ENCODE measurements around the gene PPP1R12B.
"Not testable (repeated sequence)": the region's sequence is repeated elsewhere in the genome, so short reads cannot be mapped to it uniquely, and the experiment has no call there.

The PPP1R12B gene

GRCh38 chr1:202605515-202605914, 257.0 kb downstream of the PPP1R12B start:
- DNase-seq (ENCODE audit: low read depth in 2 of 2), result no peak

GRCh38 chr1:202612036-202612435, 263.5 kb downstream of the PPP1R12B start:
- not testable (repeated sequence) for DNase-seq (ENCODE audit: low read depth in 2 of 2)

- no peak for DNase-seq (ENCODE audit: low read depth in 2 of 2)
Measured at GRCh38 chr1:202613571-202613970, 265.1 kb downstream of the PPP1R12B start.

- DNase-seq (ENCODE audit: low read depth in 2 of 2), result not testable (repeated sequence)
Measured at GRCh38 chr1:202614363-202615207, 266.1 kb downstream of the PPP1R12B start.

- not testable (repeated sequence) for DNase-seq (ENCODE audit: low read depth in 2 of 2)
Measured at GRCh38 chr1:202615208-202615500, 266.7 kb downstream of the PPP1R12B start.

- no peak for DNase-seq (ENCODE audit: low read depth in 2 of 2)
Measured at GRCh38 chr1:202615501-202616354, 267.2 kb downstream of the PPP1R12B start.

- DNase-seq (ENCODE audit: low read depth in 2 of 2), result no peak
Measured at GRCh38 chr1:202616355-202616915, 267.9 kb downstream of the PPP1R12B start.

GRCh38 chr1:202619012-202619411, 270.5 kb downstream of the PPP1R12B start:
- not testable (repeated sequence) for DNase-seq (ENCODE audit: low read depth in 2 of 2)

- no peak for DNase-seq (ENCODE audit: low read depth in 2 of 2)
Measured at GRCh38 chr1:202619505-202619904, 271.0 kb downstream of the PPP1R12B start.

- DNase-seq (ENCODE audit: low read depth in 2 of 2), result not testable (repeated sequence)
Measured at GRCh38 chr1:202620036-202620435, 271.5 kb downstream of the PPP1R12B start.

GRCh38 chr1:202621446-202621845, 272.9 kb downstream of the PPP1R12B start:
- DNase-seq (ENCODE audit: low read depth in 2 of 2), result no peak

- no peak for DNase-seq (ENCODE audit: low read depth in 2 of 2)
Measured at GRCh38 chr1:202622388-202622787, 273.9 kb downstream of the PPP1R12B start.

GRCh38 chr1:202623075-202623474, 274.6 kb downstream of the PPP1R12B start:
- DNase-seq (ENCODE audit: low read depth in 2 of 2), result no peak

GRCh38 chr1:202623476-202623875, 275.0 kb downstream of the PPP1R12B start:
- not testable (repeated sequence) for DNase-seq (ENCODE audit: low read depth in 2 of 2)

GRCh38 chr1:202624088-202624780, 275.7 kb downstream of the PPP1R12B start:
- no peak for DNase-seq (ENCODE audit: low read depth in 2 of 2)

GRCh38 chr1:202624781-202625108, 276.2 kb downstream of the PPP1R12B start:
- DNase-seq (ENCODE audit: low read depth in 2 of 2), result no peak

- DNase-seq (ENCODE audit: low read depth in 2 of 2), result peak; percentile 45 to 49
Measured at GRCh38 chr1:202625416-202626360, 277.2 kb downstream of the PPP1R12B start.

- DNase-seq (ENCODE audit: low read depth in 2 of 2), result not testable (repeated sequence)
Measured at GRCh38 chr1:202627036-202627435, 278.5 kb downstream of the PPP1R12B start.

- no peak for DNase-seq (ENCODE audit: low read depth in 2 of 2)
Measured at GRCh38 chr1:202627841-202628565, 279.5 kb downstream of the PPP1R12B start.

GRCh38 chr1:202628646-202629215, 280.2 kb downstream of the PPP1R12B start:
- DNase-seq (ENCODE audit: low read depth in 2 of 2), result no peak
